HCT116 (cell line): ENCODE results near the gene PCCA. TPM values are rescaled to one million over a fixed set of nuclear protein-coding genes. Genes with fewer than 3 reads are reported as not detected.

ENCODE experiments used
- ATAC-seq: fragments of 200-7000 bp; cut with Tn5 transposase; 2 replicates; pipeline ENCODE4 v1.9.1; 2020; ENCODE audit warnings: mild to moderate bottlenecking, moderate library complexity
- BruUV-seq: library from RNA; stranded (reverse); fragments of 400-500 nt; replicated peaks from 2 replicates; lab custom pipeline; 2021; lab: Mats Ljungman, UMichigan
- CTCF ChIA-PET: fragments of 300-600 bp; sonication (Branson Sonifier 250); formaldehyde crosslinking; loops from one replicate; lab custom pipeline; 2021; ENCODE audit warnings: antibody characterized with exemption; lab: Charles Lee
- POLR2A ChIA-PET: fragments of 300-600, 350-600 bp; sonication (Branson Sonifier 250); formaldehyde crosslinking; loops from one replicate; lab custom pipeline; 2021; ENCODE audit warnings: antibody characterized with exemption; lab: Charles Lee
- RAD21 ChIA-PET, 2 experiments: fragments of 300-600 bp; sonication (Branson Sonifier 250); formaldehyde crosslinking; loops; one replicate each; lab custom pipeline; 2023; ENCODE audit warnings: low total read pairs in 2 of 2; ENCODE audit not compliant: uncharacterized antibody in 2 of 2, unreplicated experiment in 2 of 2, low non-redundant PET in 1 of 2; lab: Charles Lee
- DNase-seq: peaks from one replicate; pipeline ENCODE4 v3.0.0-alpha.2; 2010; ENCODE audit warnings: low read depth, low spot score
- H2AFZ ChIP-seq: fragments of 200-600 bp; shearing (Covaris generic), sonication (generic); 2 replicates; pipeline ENCODE4 v1.6.1; 2017; ENCODE audit warnings: low read depth, mixed run types, mixed read lengths, antibody characterized with exemption, low read length; ENCODE audit not compliant: poor library complexity, severe bottlenecking
- H3K27ac ChIP-seq: 2 replicates; pipeline ENCODE4 v1.5.1; 2012; ENCODE audit warnings: low read depth, low read length
- H3K27me3 ChIP-seq: fragments of 200-600 bp; sonication (generic); 2 replicates; pipeline ENCODE4 v1.6.1; 2016; ENCODE audit warnings: mixed run types, low read length, mixed read lengths; ENCODE audit not compliant: insufficient read depth
- H3K36me3 ChIP-seq, 2 experiments: fragments of 200-500 bp in 1 of 2; fragments of 200-600 bp in 1 of 2; sonication (Bioruptor generic) in 1 of 2; sonication (generic) in 1 of 2; 2 replicates each; pipeline versions ENCODE4 v1.5.1 to v1.6.1; 2014 to 2016; ENCODE audit warnings: low read length in 2 of 2, inconsistent platforms in 1 of 2, mixed read lengths in 1 of 2, mixed run types in 1 of 2; ENCODE audit not compliant: insufficient read depth in 2 of 2, control insufficient read depth in 1 of 2
- H3K4me1 ChIP-seq, 2 experiments: fragments of 200-600 bp in 1 of 2; sonication (generic) in 1 of 2; 2 replicates each; pipeline versions ENCODE4 v1.5.1 to v1.6.1; 2012 to 2017; ENCODE audit warnings: low read length in 2 of 2, inconsistent platforms in 1 of 2, mild to moderate bottlenecking in 1 of 2, mixed read lengths in 1 of 2, mixed run types in 1 of 2, moderate library complexity in 1 of 2; ENCODE audit not compliant: insufficient read depth in 2 of 2, control insufficient read depth in 1 of 2
- H3K4me2 ChIP-seq: fragments of 200-600 bp; sonication (generic); 2 replicates; pipeline ENCODE4 v1.6.1; 2017; ENCODE audit warnings: mixed run types, low read length, mixed read lengths
- H3K4me3 ChIP-seq, 2 experiments: fragments of 200-600 bp in 1 of 2; sonication (generic) in 1 of 2; replicated peaks in 1 of 2; 2 replicates each; pipeline ENCODE4 v1.5.1; 2011 to 2016; ENCODE audit warnings: low read length in 2 of 2, control low read depth in 1 of 2, low read depth in 1 of 2, mild to moderate bottlenecking in 1 of 2, mixed read lengths in 1 of 2, mixed run types in 1 of 2
- H3K79me2 ChIP-seq: fragments of 200-600 bp; sonication (generic); 2 replicates; pipeline ENCODE4 v1.6.1; 2017; ENCODE audit warnings: mild to moderate bottlenecking, mixed run types, low read length, moderate library complexity, mixed read lengths; ENCODE audit not compliant: insufficient read depth
- H3K9ac ChIP-seq: fragments of 200-600 bp; sonication (generic); 2 replicates; pipeline ENCODE4 v1.6.1; 2016; ENCODE audit warnings: low read length, mixed read lengths
- H3K9me2 ChIP-seq: fragments of 200-600 bp; sonication (generic), shearing (Covaris generic); 2 replicates; pipeline ENCODE4 v1.6.1; 2017; ENCODE audit warnings: mixed run types, mild to moderate bottlenecking, moderate library complexity; ENCODE audit not compliant: insufficient read depth
- H3K9me3 ChIP-seq, 2 experiments: fragments of 200-500 bp in 1 of 2; fragments of 200-600 bp in 1 of 2; sonication (Bioruptor generic) in 1 of 2; sonication (generic) in 1 of 2; 2 replicates each; pipeline ENCODE4 v1.6.1; 2014 to 2017; ENCODE audit warnings: low read length in 2 of 2, mixed read lengths in 2 of 2, inconsistent platforms in 1 of 2, low read depth in 1 of 2, mild to moderate bottlenecking in 1 of 2, mixed run types in 1 of 2, moderate library complexity in 1 of 2; ENCODE audit not compliant: control insufficient read depth in 1 of 2, insufficient read depth in 1 of 2
- H4K20me1 ChIP-seq: fragments of 200-600 bp; sonication (generic), shearing (Covaris generic); 2 replicates; pipeline ENCODE4 v1.6.1; 2017; ENCODE audit warnings: mixed run types, mild to moderate bottlenecking, moderate library complexity; ENCODE audit not compliant: insufficient read depth
- ATF3 ChIP-seq: IDR thresholded peaks from 2 replicates; pipeline ENCODE4 v1.6.1; 2012
- CBX3 ChIP-seq: IDR thresholded peaks from 2 replicates; pipeline ENCODE4 v1.6.1; 2012; ENCODE audit warnings: low read depth
- EGR1 ChIP-seq: IDR thresholded peaks from 2 replicates; pipeline ENCODE4 v1.6.1; 2012; ENCODE audit warnings: low read depth
- ELF1 ChIP-seq: IDR thresholded peaks from 2 replicates; pipeline ENCODE4 v1.6.1; 2012; ENCODE audit warnings: low read depth, borderline replicate concordance
- EZH2 ChIP-seq: fragments of 200-600 bp; sonication (generic); IDR thresholded peaks from 2 replicates; pipeline ENCODE4 v1.6.1; 2017; ENCODE audit warnings: antibody characterized with exemption, mixed run types
- EZH2phosphoT487 ChIP-seq: fragments of 200-600 bp; IDR thresholded peaks from 2 replicates; pipeline ENCODE4 v1.6.1; 2018; ENCODE audit warnings: antibody characterized with exemption, borderline replicate concordance
- JUND ChIP-seq: IDR thresholded peaks from 2 replicates; pipeline ENCODE4 v1.6.1; 2012
- MAX ChIP-seq: IDR thresholded peaks from 2 replicates; pipeline ENCODE4 v1.6.1; 2012
- POLR2A ChIP-seq: IDR thresholded peaks from 2 replicates; pipeline ENCODE4 v1.7.0; 2011; ENCODE audit warnings: borderline replicate concordance; ENCODE audit not compliant: insufficient read depth, insufficient read length; ENCODE audit errors: extremely low read depth
- POLR2AphosphoS5 ChIP-seq: IDR thresholded peaks from 2 replicates; pipeline ENCODE4 v1.6.1; 2011; ENCODE audit warnings: mild to moderate bottlenecking, low read depth, low read length, moderate library complexity
- RAD21 ChIP-seq: IDR thresholded peaks from 2 replicates; pipeline ENCODE4 v1.6.1; 2012; ENCODE audit warnings: low read depth, mild to moderate bottlenecking
- REST ChIP-seq: IDR thresholded peaks from 2 replicates; pipeline ENCODE4 v1.6.1; 2012; ENCODE audit warnings: low read depth
- SIN3A ChIP-seq: IDR thresholded peaks from 2 replicates; pipeline ENCODE4 v1.6.1; 2012; ENCODE audit warnings: low read depth
- SP1 ChIP-seq: IDR thresholded peaks from 2 replicates; pipeline ENCODE4 v1.6.1; 2012; ENCODE audit warnings: low read depth
- TCF7L2 ChIP-seq: IDR thresholded peaks from 2 replicates; pipeline ENCODE4 v1.7.0; 2011; ENCODE audit warnings: borderline replicate concordance, inconsistent platforms; ENCODE audit not compliant: insufficient read depth, insufficient read length; ENCODE audit errors: extremely low read depth
- YY1 ChIP-seq: IDR thresholded peaks from 2 replicates; pipeline ENCODE4 v1.6.1; 2011; ENCODE audit warnings: low read length, low read depth, moderate library complexity, mild to moderate bottlenecking; ENCODE audit not compliant: insufficient replicate concordance; ENCODE audit errors: extremely low read depth
- ZFX ChIP-seq: fragments of 450-650 bp; IDR thresholded peaks from 2 replicates; pipeline ENCODE4 v1.6.1; 2017
- ZNF274 ChIP-seq: fragments of 200-500 bp; sonication (Bioruptor generic); IDR thresholded peaks from 2 replicates; pipeline ENCODE4 v1.6.1; 2014; ENCODE audit warnings: mild to moderate bottlenecking, low read depth, low read length, inconsistent platforms
- intact Hi-C: fragments of 100-400 bp; cut with micrococcal nuclease; formaldehyde crosslinking; loops from 2 replicates; pipeline ENCODE4 v1.10.0; 2022
- total RNA-seq: library from RNA; stranded (reverse); gene quantifications from one replicate; pipeline ENCODE4 v1.2.1, GENCODE V29; 2021; ENCODE audit not compliant: unreplicated experiment
- TF ChIP-seq, protein P1 (sequence below): IDR thresholded peaks from 2 replicates; pipeline ENCODE4 v1.6.1; 2011; ENCODE audit warnings: mild to moderate bottlenecking, low read length, moderate library complexity; ENCODE audit not compliant: insufficient replicate concordance; ENCODE audit errors: extremely low read depth
- TF ChIP-seq, protein P2 (sequence below), 3 experiments: fragments of 200-600 bp in 1 of 3; sonication (generic) in 1 of 3; IDR thresholded peaks in 2 of 3; conservative IDR thresholded peaks in 1 of 3; 2 replicates each; pipeline ENCODE4 v1.5.1; 2012 to 2017; ENCODE audit warnings: low read depth in 2 of 3, low read length in 2 of 3, antibody characterized with exemption in 1 of 3, borderline replicate concordance in 1 of 3, control low read depth in 1 of 3, mild to moderate bottlenecking in 1 of 3, mixed read lengths in 1 of 3, mixed run types in 1 of 3, moderate library complexity in 1 of 3; ENCODE audit not compliant: insufficient read depth in 1 of 3

PCCA gene
- total RNA-seq, 1 experiment from 2014 or later: 23.0 TPM

GRCh38 chr13:100460266-100460665 lies 371.4 kb downstream of the PCCA start:
- H3K9me2 ChIP-seq: no peaks in the 10 kb centered on the region
- no peak overlapping the region for H3K4me2 ChIP-seq
- H3K4me3 ChIP-seq: no peak overlapping the region
- BruUV-seq: no TSS peak
- no peaks in the 10 kb centered on the region for H3K36me3 ChIP-seq
- H3K79me2 ChIP-seq: no peaks in the 10 kb centered on the region
- H2AFZ ChIP-seq: no peak overlapping the region
- DNase-seq: no peak
- intact Hi-C loops: no loop called here
- no peaks in the 10 kb centered on the region for H4K20me1 ChIP-seq
- no peak for ATAC-seq
- H3K4me1 ChIP-seq: peaks cover 15 to 18% of the 10 kb centered on the region in 2 experiments
- no peak overlapping the region for H3K27ac ChIP-seq
- no peaks in the 10 kb centered on the region for H3K27me3 ChIP-seq
- ChIA-PET CTCF (no interaction called here), POLR2A (no interaction called here), RAD21 (no interaction called here)
- no peak overlapping the region for H3K9ac ChIP-seq
- peaks cover 0 to 9% of the 10 kb centered on the region in 2 experiments; a peak in 1 of 4 replicates for H3K9me3 ChIP-seq
- TF ChIP-seq POLR2AphosphoS5 (no peak), EGR1 (no peak), TCF7L2 (no peak), EZH2phosphoT487 (no peak), SIN3A (no peak), POLR2A (no peak), YY1 (no peak), JUND (no peak), ATF3 (no peak), ZFX (no peak), MAX (no peak), ELF1 (no peak), REST (no peak), CBX3 (no peak), EZH2 (no peak), SP1 (no peak), RAD21 (no peak), ZNF274 (no peak)
- TF ChIP-seq, protein P1, sequence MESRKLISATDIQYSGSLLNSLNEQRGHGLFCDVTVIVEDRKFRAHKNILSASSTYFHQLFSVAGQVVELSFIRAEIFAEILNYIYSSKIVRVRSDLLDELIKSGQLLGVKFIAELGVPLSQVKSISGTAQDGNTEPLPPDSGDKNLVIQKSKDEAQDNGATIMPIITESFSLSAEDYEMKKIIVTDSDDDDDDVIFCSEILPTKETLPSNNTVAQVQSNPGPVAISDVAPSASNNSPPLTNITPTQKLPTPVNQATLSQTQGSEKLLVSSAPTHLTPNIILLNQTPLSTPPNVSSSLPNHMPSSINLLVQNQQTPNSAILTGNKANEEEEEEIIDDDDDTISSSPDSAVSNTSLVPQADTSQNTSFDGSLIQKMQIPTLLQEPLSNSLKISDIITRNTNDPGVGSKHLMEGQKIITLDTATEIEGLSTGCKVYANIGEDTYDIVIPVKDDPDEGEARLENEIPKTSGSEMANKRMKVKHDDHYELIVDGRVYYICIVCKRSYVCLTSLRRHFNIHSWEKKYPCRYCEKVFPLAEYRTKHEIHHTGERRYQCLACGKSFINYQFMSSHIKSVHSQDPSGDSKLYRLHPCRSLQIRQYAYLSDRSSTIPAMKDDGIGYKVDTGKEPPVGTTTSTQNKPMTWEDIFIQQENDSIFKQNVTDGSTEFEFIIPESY: no peak
- TF ChIP-seq, protein P2, sequence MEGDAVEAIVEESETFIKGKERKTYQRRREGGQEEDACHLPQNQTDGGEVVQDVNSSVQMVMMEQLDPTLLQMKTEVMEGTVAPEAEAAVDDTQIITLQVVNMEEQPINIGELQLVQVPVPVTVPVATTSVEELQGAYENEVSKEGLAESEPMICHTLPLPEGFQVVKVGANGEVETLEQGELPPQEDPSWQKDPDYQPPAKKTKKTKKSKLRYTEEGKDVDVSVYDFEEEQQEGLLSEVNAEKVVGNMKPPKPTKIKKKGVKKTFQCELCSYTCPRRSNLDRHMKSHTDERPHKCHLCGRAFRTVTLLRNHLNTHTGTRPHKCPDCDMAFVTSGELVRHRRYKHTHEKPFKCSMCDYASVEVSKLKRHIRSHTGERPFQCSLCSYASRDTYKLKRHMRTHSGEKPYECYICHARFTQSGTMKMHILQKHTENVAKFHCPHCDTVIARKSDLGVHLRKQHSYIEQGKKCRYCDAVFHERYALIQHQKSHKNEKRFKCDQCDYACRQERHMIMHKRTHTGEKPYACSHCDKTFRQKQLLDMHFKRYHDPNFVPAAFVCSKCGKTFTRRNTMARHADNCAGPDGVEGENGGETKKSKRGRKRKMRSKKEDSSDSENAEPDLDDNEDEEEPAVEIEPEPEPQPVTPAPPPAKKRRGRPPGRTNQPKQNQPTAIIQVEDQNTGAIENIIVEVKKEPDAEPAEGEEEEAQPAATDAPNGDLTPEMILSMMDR (IDR thresholded peaks at IDR 0.05 in 2 of 3, conservative IDR thresholded peaks at IDR 0.05 in 1 of 3; ENCODE audit: borderline replicate concordance in 1 of 3, insufficient read depth in 1 of 3, low read depth in 2 of 3, low read length in 2 of 3): no peak
